WERI-Rb-1 (cell line): ENCODE results near the gene CLEC16A.

Source experiments
- DNase-seq: peaks from one replicate; pipeline ENCODE4 v3.0.0-alpha.2; 2020
- H3K27ac ChIP-seq: fragments of 250-450 bp; sonication (Bioruptor Pico); 2 replicates; pipeline ENCODE4 v1.5.1; 2020; ENCODE audit warnings: mild to moderate bottlenecking, moderate library complexity
- H3K27me3 ChIP-seq: fragments of 250-450 bp; sonication (Bioruptor Pico); 2 replicates; pipeline ENCODE4 v1.5.1; 2021; ENCODE audit warnings: mild to moderate bottlenecking, low read depth, moderate library complexity; ENCODE audit not compliant: insufficient read depth, severe bottlenecking
- H3K36me3 ChIP-seq: fragments of 250-450 bp; sonication (Bioruptor Pico); 2 replicates; pipeline ENCODE4 v1.5.1; 2020; ENCODE audit warnings: mild to moderate bottlenecking, moderate library complexity
- H3K4me3 ChIP-seq: 2 replicates; pipeline ENCODE4 v1.5.1; 2011; ENCODE audit warnings: low read depth, mild to moderate bottlenecking, control low read depth, low read length
- H3K9me3 ChIP-seq: fragments of 250-450 bp; sonication (Bioruptor Pico); 2 replicates; pipeline ENCODE4 v1.5.1; 2021; ENCODE audit warnings: mild to moderate bottlenecking, moderate library complexity; ENCODE audit not compliant: severe bottlenecking
- TF ChIP-seq, protein P1 (sequence below): IDR thresholded peaks from 2 replicates; pipeline ENCODE4 v1.5.1; 2011; ENCODE audit warnings: low read depth, mild to moderate bottlenecking, control low read depth, inconsistent platforms, low read length

Gene CLEC16A

DNA sequence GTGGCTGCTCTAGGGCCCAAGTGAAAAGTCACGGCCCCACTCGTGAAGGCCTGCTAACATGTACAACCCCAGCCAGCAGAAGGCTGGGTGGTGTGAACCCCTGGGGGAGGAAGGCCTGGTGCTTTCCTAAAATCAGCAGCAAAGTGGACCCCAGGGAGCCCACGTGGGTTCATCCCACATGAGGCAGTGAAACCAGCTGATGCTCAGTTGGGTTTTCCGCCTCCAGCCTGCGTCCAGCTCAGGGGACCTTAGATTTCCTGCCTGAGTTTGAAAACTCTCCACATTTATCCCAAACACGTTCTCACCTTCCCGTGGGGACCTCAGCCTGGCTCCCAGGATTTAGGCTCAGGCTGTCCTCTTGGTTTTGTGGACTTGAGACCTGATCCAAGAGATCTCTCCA, 225.8 kb downstream of the CLEC16A start:
- DNase-seq = no peak
- Histone ChIP-seq H3K9me3 (no peaks in the 10 kb centered on the region), H3K27ac (peak overlapping the region; percentile 35; the same call in 1 of the 2 replicates), H3K36me3 (peaks cover 18% of the 10 kb centered on the region), H3K27me3 (no peaks in the 10 kb centered on the region), H3K4me3 (no peak overlapping the region)
- TF ChIP-seq, protein P1, sequence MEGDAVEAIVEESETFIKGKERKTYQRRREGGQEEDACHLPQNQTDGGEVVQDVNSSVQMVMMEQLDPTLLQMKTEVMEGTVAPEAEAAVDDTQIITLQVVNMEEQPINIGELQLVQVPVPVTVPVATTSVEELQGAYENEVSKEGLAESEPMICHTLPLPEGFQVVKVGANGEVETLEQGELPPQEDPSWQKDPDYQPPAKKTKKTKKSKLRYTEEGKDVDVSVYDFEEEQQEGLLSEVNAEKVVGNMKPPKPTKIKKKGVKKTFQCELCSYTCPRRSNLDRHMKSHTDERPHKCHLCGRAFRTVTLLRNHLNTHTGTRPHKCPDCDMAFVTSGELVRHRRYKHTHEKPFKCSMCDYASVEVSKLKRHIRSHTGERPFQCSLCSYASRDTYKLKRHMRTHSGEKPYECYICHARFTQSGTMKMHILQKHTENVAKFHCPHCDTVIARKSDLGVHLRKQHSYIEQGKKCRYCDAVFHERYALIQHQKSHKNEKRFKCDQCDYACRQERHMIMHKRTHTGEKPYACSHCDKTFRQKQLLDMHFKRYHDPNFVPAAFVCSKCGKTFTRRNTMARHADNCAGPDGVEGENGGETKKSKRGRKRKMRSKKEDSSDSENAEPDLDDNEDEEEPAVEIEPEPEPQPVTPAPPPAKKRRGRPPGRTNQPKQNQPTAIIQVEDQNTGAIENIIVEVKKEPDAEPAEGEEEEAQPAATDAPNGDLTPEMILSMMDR = no peak

DNA sequence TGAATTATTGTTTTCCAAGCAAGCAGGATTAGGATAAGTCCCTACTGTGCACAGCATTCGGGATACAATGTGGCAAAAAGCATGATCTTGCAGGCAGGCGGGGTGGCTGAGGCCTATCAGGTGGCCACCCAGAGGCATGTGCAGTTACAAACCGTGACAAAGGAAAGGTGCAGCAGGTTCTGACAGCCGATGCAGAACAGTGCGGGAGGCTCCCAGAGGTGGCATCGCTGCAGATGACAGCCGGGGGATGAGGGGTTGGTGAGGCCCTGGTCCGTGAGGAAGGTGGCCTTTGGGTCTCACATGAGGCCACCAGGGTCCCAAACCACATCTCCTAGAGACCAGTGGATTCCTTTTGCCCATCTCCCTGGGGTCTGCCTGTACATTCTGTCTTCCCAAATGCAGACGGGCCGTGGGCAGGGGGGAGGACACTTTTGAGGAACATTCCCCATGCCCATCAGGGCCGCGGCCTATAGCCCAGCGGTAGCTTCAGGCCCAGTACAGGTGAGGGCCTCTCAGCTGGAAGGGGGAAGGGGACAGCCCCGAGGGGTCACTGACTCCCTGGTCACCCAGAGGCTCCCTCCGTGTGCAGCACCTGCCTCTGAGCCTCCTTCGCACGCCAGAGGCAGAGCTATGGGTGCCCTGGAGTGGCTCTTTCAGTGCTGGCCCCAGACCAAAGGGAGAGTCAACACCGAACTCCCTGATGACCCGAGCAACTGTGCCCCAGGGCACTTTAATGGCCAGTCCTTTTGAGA, 226.5 kb downstream of the CLEC16A start:
- Histone ChIP-seq H3K27ac (no peak overlapping the region), H3K36me3 (peaks cover 18% of the 10 kb centered on the region)
- DNase-seq = no peak

DNA sequence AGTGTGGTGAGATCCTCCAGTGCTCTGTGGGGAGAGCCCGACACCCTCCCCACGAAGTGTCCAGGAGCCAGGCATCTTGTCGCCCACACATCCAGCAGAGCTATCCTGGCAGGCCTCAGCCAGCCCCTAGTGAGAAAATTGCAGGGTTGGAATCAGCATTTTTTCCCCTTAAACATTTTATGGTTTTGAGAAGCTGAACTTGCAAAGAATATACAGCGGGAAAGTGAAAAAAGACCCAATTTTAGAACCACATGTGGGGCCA, 227.0 kb downstream of the CLEC16A start:
- no peak for DNase-seq
- H3K27ac ChIP-seq = no peak overlapping the region
- H3K36me3 ChIP-seq = peaks cover 18% of the 10 kb centered on the region
- H3K9me3 ChIP-seq = no peaks in the 10 kb centered on the region
- H3K27me3 ChIP-seq = no peaks in the 10 kb centered on the region
- TF ChIP-seq, protein P1 = no peak
- H3K4me3 ChIP-seq = no peak overlapping the region

More for the DNA sequence above, 226.5 kb downstream of the CLEC16A start:
- TF ChIP-seq, protein P1 = no peak
- H3K27me3 ChIP-seq = no peaks in the 10 kb centered on the region
- H3K4me3 ChIP-seq = no peak overlapping the region
- H3K9me3 ChIP-seq = no peaks in the 10 kb centered on the region

DNA sequence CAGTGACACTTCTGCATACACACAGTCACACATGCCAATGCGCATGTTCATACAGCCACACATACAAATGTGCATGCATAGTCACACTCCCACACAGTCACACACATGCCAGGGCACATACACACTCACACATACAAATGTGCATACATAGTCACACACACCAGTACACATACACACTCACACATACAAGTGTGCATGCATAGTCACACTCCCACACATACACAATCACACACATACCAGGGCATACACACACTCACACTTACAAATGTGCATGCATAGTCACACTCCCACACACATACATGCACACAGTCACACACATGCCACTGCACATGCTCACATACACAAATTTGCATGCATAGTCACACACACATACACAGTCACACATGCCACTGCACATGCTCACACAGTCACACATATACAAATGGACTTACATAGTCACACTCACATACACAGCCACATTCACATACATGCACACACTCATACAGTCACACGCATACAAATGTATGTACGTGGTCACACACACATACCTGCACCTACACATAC, 227.5 kb downstream of the CLEC16A start:
- Histone ChIP-seq H3K36me3 (peaks cover 18% of the 10 kb centered on the region), H3K9me3 (no peaks in the 10 kb centered on the region), H3K27me3 (no peaks in the 10 kb centered on the region), H3K27ac (no peak overlapping the region), H3K4me3 (no peak overlapping the region)
- no peak for DNase-seq
- TF ChIP-seq, protein P1 = no peak

DNA sequence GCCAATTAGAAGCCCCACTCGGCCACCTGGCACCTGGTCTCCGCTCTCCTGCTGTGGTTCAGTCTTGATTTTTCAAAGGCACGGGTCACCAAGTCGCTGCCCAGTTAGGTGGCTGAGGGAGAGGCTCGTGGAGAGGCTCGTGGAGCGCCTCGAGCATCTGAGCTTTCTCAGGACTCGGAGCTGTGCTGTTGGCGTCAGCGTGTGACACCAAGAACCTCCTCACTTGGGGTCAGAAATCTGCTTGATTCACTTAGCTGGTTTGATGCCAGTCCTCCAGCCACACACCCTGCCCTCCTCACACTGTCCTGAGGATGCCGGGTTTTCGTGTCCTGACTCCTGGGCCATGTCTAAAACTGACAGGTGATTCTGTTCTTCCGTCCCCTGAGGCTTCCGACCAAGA, 229.1 kb downstream of the CLEC16A start:
- TF ChIP-seq, protein P1 = no peak
- Histone ChIP-seq H3K36me3 (peaks cover 9% of the 10 kb centered on the region), H3K9me3 (no peaks in the 10 kb centered on the region), H3K27ac (no peak overlapping the region), H3K4me3 (no peak overlapping the region), H3K27me3 (no peaks in the 10 kb centered on the region)
- no peak for DNase-seq

DNA sequence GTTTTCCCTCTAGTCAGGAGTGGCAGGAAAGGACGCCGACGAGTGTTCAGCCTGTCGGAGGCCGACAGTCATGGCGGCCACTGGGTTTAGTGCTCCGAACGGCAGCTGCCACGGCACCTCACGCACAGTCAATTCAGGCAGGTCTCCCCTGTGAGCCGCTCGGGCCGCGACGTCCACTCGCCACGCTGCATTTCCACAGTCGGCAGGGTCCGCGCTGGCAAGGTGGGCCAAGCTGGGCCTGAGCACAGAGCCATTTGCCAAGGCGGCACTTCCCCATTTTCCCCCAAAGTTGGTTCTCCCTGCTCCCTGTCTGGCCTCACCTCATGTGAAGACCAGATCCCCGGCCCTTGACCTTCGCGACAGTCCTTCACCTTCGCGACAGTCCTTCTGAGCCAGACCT, 229.8 kb downstream of the CLEC16A start:
- no peaks in the 10 kb centered on the region for H3K27me3 ChIP-seq

More for the DNA sequence above, 229.8 kb downstream of the CLEC16A start:
- Histone ChIP-seq H3K9me3 (no peaks in the 10 kb centered on the region), H3K36me3 (peaks cover 9% of the 10 kb centered on the region), H3K27ac (no peak overlapping the region), H3K4me3 (no peak overlapping the region)
- TF ChIP-seq, protein P1 = no peak
- no peak for DNase-seq
